GM12801 (cell line): ENCODE data around the gene CHI3L1.

ENCODE experiments used
- TF ChIP-seq, protein P1 (sequence below): IDR thresholded peaks from one replicate; pipeline ENCODE4 v1.5.1; 2011; ENCODE audit warnings: control low read depth; ENCODE audit not compliant: insufficient read length; ENCODE audit errors: extremely low read depth

Gene CHI3L1

DNA sequence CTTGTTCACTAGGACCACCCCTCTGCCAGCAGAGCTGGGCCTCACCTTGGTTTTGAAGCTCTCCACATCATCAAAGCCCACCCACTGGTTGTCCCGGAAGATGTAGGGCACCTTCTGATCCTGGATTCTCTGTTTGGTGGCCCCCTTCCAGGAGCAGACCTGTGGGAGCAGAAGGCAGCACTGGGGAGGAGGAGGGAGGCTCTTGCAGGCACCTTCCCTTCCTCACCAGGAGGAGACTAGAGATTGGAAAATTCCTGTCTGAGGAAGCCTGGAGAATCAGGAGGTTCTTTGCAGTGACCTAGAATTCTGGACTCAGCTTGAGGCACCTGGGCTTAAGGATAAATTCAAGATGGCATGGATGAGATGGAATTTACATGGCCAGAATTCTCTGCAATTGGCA lies 32.7 kb upstream of the CHI3L1 start:
- TF ChIP-seq, protein P1, sequence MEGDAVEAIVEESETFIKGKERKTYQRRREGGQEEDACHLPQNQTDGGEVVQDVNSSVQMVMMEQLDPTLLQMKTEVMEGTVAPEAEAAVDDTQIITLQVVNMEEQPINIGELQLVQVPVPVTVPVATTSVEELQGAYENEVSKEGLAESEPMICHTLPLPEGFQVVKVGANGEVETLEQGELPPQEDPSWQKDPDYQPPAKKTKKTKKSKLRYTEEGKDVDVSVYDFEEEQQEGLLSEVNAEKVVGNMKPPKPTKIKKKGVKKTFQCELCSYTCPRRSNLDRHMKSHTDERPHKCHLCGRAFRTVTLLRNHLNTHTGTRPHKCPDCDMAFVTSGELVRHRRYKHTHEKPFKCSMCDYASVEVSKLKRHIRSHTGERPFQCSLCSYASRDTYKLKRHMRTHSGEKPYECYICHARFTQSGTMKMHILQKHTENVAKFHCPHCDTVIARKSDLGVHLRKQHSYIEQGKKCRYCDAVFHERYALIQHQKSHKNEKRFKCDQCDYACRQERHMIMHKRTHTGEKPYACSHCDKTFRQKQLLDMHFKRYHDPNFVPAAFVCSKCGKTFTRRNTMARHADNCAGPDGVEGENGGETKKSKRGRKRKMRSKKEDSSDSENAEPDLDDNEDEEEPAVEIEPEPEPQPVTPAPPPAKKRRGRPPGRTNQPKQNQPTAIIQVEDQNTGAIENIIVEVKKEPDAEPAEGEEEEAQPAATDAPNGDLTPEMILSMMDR, result no peak

DNA sequence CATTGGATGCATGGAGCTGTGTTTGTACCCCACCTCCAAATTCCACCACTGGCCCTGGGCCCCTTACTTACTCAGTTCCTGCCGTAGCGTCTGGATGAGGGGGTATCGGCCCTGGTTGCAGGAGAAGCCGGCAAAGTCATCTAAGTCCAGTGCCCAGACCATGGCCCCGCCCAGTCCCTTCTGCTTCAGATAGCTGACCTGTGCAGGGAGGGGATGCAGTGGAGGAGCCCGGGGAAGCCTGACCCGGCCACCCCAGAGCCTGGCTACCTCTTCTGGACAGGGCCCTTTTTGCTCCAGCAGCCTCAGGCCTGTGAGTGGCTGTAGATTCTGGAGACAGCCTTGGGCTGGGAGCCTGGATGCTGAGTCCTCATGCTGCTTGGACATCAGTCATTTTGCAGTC lies 31.2 kb upstream of the CHI3L1 start:
- TF ChIP-seq, protein P1, result no peak

DNA sequence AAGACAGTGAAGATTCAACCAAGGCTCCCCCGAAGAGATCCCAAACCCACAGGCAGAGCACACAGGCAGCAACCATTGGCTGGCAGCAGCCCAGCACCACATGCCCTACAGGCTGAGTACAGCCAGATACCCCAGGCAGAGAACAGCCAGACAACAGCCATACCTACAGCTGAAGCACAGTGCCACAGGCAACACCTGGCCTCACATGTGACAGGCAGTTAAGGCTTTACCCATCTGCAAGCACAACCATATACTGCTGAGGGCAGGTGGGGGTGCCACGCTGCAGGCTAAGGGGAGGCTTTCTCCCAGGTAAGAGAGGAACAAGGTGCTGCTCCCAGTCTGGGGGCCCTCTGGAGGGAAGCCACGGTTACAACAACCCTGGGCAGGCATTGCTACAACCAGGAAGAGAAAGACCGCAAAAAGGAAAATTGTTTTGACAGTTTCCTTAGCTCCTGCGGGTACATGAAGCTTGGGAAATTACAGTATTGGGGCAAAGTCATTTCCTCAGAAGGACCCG lies 30.7 kb upstream of the CHI3L1 start:
- TF ChIP-seq, protein P1, result no peak

DNA sequence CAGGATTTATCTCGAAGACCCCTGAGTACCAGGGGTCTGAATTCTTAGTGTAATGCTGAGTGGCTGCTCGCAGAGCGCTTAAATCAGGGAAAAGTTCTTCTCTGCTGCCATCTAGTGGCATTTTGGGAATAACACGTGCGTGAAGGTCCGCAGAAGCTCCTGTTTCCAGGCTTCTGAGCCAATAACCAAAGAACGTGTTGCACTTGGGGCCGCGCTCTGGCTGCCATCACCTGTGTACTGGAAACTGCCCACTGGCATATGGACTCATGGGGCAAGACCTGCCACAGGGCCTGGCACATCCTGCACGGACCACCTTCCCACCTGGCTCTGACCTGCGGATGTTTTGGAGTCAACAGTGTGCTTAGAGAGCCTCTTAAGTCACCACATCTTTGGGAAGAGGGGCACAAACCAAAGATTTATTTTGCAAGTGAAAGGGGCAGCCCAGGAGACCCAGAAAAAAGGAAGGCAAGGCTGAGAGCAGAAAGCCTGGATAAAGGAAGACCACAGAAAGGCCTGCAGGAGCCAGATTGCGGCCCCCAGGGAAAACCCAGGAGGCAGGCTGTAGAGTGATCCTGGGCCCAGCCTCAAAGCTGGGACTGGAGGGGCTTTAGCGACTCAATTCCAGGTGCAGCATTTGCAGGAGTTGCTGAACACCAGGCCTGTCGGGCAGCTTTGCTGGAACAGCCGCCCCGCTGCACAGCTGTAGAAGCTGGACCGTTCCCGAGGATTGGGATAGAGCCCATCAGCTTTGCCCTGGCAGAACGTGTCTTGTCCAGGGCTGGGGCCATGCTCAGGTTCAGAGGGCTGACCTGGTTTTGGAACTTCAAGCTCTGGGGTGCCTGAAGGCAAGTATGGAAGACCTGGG lies 30.0 kb upstream of the CHI3L1 start:
- TF ChIP-seq, protein P1, result no peak

DNA sequence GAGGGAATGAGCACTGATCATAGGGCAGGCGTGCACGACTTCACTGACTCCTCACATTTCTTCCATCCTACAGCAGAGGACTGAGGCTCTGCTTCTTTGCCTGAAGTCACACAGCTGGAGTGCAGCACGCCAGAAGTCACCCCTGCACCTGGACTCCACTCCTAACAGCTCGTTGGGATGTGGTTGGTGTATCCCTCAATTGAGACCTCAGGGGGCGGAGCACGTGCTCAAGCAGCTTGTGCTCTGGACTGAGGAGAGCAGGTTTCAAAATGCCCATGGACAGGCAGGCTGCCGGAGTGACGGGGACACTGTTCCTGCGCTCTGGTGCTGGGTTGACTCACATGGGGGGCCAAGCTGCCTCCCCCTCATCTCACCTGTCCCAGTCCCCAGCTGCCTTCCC lies 29.1 kb upstream of the CHI3L1 start:
- TF ChIP-seq, protein P1, result no peak

DNA sequence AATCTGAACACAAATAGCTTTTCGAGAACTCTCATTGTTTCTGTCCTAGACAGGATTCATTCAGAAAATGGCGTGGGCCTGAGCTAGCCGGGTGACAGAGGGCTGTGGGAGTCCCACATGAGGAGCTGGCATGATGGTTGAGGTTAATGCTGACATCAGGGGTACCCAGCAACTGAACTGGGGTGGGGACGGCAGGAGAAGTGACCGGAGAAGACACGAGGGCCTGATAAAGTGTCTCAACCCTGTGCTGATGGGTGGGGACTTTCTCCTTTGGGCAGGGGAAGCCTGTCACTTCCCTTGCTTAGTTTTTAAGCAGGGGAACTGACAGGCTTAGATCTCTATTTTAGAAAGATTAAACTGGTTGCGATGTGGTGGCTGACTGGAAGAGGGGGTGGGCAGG lies 28.4 kb upstream of the CHI3L1 start:
- TF ChIP-seq, protein P1, result no peak

DNA sequence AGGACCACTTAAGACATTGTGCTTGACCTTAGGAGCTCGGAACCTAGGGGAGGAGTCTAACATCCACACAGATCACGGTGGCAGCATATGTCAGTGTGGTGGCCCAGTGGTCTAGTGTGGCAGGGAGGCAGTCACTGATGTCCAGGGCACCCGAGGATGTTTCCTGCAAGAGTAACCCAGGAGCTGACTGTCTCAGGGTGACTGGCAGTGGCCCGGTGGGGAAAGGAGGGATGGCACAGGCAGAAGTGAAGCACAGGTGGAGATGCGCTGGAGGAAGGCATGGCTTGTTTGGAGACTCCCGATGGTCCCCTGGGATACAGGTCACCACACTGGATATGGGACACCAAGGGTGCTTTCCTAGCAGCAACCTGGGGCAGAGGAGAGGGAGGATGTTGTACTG lies 26.6 kb upstream of the CHI3L1 start:
- TF ChIP-seq, protein P1, result no peak
